Choroid plexus epithelial cell (primary cell): ENCODE measurements around the gene CREG2.

ENCODE experiments used
- DNase-seq: peaks from one replicate; pipeline ENCODE4 v3.0.0-alpha.2; 2010; ENCODE audit warnings: low read depth
- H3K4me3 ChIP-seq: 2 replicates; pipeline ENCODE4 v1.5.1; 2011; ENCODE audit warnings: low read depth, mild to moderate bottlenecking, control low read depth, low read length, moderate library complexity
- TF ChIP-seq, protein P1 (sequence below): conservative IDR thresholded peaks from 2 replicates; pipeline ENCODE4 v1.5.1; 2011; ENCODE audit warnings: low read depth, mild to moderate bottlenecking, control low read depth, inconsistent platforms, low read length, moderate library complexity

The CREG2 gene

DNA sequence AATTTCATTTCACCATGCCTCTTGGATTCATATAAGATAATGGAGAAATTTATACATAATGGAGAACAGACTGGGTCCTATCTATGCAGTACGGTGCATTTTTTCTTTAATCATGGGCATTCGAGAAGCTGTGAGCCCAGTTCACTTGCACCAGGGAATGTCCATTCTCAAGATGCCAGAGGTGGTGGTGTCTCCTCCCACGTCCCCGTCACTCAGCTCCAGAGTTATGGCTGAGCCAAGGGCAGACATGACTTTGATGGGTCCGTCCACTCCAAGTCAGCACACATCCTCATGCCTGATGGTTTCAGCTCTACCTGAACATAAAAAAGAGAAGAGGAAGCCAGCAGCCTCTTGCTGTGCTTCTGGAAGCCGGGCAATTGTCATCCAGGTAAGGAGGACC is 42.1 kb upstream of the CREG2 start:
- DNase-seq, result no peak

DNA sequence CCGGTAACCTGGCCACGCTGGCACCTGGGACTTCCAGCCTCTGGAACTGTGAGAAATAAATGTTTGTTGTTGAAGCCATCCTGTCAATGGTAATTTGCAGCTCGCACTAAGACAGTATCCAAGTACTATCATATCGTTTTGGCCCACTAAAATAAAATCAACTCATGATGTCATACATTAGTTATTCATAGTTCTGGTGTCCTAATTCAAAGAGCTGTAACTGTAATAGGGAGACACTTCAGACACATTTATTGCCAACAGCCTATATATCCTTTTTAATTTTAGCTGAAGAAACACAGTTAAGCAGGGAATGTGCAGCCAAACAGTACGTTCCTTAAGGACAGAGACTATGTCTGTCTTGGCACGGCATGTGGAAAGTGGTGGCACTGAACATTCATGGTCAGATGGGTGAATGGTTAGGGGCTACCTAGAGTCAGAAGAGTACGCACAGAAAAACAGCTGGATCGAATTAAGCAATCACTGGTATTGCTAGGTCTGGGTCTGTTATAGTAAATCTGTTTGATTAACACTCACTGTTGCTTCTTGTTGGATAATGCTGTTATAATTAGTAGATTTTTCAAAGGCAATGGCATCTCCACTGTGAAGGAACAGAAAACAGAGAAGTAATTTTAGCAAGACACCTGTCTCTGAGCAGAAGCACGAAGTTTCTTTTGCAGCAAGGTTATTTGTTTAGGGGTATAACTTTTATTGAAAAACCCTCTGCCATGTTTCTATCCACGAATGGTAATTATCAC is 41.3 kb upstream of the CREG2 start:
- H3K4me3 ChIP-seq, result no peak overlapping the region
- TF ChIP-seq, protein P1, sequence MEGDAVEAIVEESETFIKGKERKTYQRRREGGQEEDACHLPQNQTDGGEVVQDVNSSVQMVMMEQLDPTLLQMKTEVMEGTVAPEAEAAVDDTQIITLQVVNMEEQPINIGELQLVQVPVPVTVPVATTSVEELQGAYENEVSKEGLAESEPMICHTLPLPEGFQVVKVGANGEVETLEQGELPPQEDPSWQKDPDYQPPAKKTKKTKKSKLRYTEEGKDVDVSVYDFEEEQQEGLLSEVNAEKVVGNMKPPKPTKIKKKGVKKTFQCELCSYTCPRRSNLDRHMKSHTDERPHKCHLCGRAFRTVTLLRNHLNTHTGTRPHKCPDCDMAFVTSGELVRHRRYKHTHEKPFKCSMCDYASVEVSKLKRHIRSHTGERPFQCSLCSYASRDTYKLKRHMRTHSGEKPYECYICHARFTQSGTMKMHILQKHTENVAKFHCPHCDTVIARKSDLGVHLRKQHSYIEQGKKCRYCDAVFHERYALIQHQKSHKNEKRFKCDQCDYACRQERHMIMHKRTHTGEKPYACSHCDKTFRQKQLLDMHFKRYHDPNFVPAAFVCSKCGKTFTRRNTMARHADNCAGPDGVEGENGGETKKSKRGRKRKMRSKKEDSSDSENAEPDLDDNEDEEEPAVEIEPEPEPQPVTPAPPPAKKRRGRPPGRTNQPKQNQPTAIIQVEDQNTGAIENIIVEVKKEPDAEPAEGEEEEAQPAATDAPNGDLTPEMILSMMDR, result no peak
- no peak for DNase-seq

More for the DNA sequence above, 42.1 kb upstream of the CREG2 start:
- H3K4me3 ChIP-seq, result no peak overlapping the region
- TF ChIP-seq, protein P1, result no peak

DNA sequence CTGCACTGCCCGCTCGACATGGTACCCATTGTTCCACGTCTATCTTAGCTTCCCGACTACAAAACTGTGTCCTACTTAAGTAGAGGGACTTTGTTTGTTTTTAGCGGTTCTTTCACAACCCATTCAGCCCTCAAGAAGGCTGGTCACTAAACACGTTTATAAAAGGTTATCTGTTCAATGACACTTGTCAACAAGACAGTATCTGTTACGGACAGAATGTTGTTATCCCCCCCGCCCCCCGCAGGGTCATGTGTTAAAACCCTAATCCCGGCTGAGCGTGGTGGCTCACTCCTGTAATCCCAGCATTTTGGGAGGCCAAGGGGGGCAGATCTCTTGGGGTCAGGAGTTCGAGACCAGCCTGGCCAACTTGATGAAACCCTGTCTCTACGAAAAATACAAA is 40.4 kb upstream of the CREG2 start:
- no peak for DNase-seq
- no peak overlapping the region for H3K4me3 ChIP-seq
- TF ChIP-seq, protein P1, result no peak

GRCh38 chr2:101427240-101427639 is 39.9 kb upstream of the CREG2 start:
- H3K4me3 ChIP-seq, result no peak overlapping the region
- TF ChIP-seq, protein P1, result no peak
- no peak for DNase-seq

GRCh38 chr2:101426822-101427221 is 39.5 kb upstream of the CREG2 start:
- DNase-seq, result no peak
- TF ChIP-seq, protein P1, result no peak
- no peak overlapping the region for H3K4me3 ChIP-seq

GRCh38 chr2:101420623-101421022 is 33.3 kb upstream of the CREG2 start:
- H3K4me3 ChIP-seq, result no peak overlapping the region
- peak; percentile 38 for DNase-seq
- TF ChIP-seq, protein P1, result no peak

DNA sequence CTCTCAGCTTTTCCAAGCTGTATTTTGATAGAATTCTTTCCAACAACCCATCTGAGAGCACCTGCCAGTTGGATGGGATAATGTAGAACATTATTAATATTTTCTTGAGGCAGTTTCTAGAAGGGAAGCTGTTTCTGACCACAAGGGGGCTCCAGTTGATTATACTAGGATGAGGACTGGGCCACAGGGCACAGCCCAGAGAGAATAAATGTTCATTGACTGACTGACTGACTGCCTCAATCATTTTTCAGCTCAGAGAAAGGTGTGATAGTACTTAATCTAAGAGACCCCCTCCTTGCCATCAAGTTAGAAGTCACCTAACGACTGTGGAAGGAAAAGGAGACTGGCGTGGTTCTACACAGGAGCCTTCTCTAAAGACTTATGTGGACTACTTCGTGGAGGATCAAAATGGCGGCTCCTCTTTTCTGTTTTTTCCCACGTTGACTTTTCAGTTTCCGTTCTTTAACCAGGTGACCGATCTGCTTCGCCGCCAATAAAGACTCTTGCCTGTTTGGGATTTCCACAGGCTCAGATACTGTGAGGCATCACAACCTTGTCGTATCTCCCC is 31.9 kb upstream of the CREG2 start:
- H3K4me3 ChIP-seq, result no peak overlapping the region
- TF ChIP-seq, protein P1, result peak; percentile 88
- DNase-seq, result peak; percentile 88
